Upper lobe of left lung (tissue), 6 donors: ENCODE measurements around the gene LHX2. TPM values are rescaled to one million over a fixed set of nuclear protein-coding genes. Genes with fewer than 3 reads are reported as not detected.
A peak's percentile ranks its signal among the peaks of the same experiment; 100 is the strongest.

ENCODE experiments used
- ATAC-seq, 2 donors: fragments of 200-7000 bp; cut with Tn5 transposase; one replicate each; pipeline ENCODE4 v1.9.1; 2022; ENCODE audit warnings: mild to moderate bottlenecking in 2 of 2, moderate library complexity in 2 of 2; ENCODE audit not compliant: low FRiP score in 2 of 2
- DNase-seq, 2 donors: peaks; one replicate each; pipeline ENCODE4 v3.0.0-alpha.2; 2019 to 2020
- H3K27ac ChIP-seq, 4 donors: fragments of 200-600 bp; sonication (generic); one replicate each; pipeline ENCODE4 v1.5.1; 2016 to 2019
- H3K27me3 ChIP-seq, 4 donors: fragments of 200-600 bp; sonication (generic); one replicate each; pipeline ENCODE4 v1.5.1; 2017 to 2019
- H3K36me3 ChIP-seq, 4 donors: fragments of 200-600 bp; sonication (generic); one replicate each; pipeline ENCODE4 v1.5.1; 2016 to 2019
- H3K4me1 ChIP-seq, 4 donors: fragments of 200-600 bp; sonication (generic); one replicate each; pipeline ENCODE4 v1.5.1; 2018 to 2019
- H3K4me3 ChIP-seq, 4 donors: fragments of 200-600 bp; sonication (generic); one replicate each; pipeline ENCODE4 v1.5.1; 2017 to 2019; ENCODE audit warnings: mild to moderate bottlenecking in 2 of 4, moderate library complexity in 1 of 4
- H3K9me3 ChIP-seq, 4 donors: fragments of 200-600 bp; sonication (generic); one replicate each; pipeline ENCODE4 v1.5.1; 2018 to 2019
- CTCF ChIP-seq, 6 experiments: fragments of 450-650 bp in 4 of 6; fragments of 200-600 bp in 2 of 6; sonication (generic) in 2 of 6; IDR thresholded peaks; one replicate each; pipeline ENCODE4 v1.5.1; 2016 to 2019; ENCODE audit warnings: antibody characterized with exemption in 6 of 6
- EP300 ChIP-seq, 4 donors: sonication (generic); formaldehyde crosslinking; IDR thresholded peaks; one replicate each; pipeline ENCODE4 v1.5.1; 2017; ENCODE audit warnings: antibody characterized with exemption in 4 of 4, control low read depth in 2 of 4
- POLR2A ChIP-seq, 4 donors: fragments of 450-650 bp; IDR thresholded peaks; one replicate each; pipeline ENCODE4 v1.5.1; 2016 to 2017; ENCODE audit warnings: antibody characterized with exemption in 4 of 4, mild to moderate bottlenecking in 2 of 4
- POLR2AphosphoS5 ChIP-seq, 2 donors: sonication (generic); formaldehyde crosslinking; IDR thresholded peaks; one replicate each; pipeline ENCODE4 v1.5.1; 2017; ENCODE audit warnings: antibody characterized with exemption in 2 of 2
- WGBS, 2 donors: methylation state at CpG; one replicate each; pipeline ENCODE4 v1.1.5; 2017 to 2018; 5-methylcytosine and 5-hydroxymethylcytosine counted together
- total RNA-seq, 6 donors: library from RNA; depleted of rRNA in 4 of 6; stranded (reverse); fragments of >200 nt in 4 of 6; gene quantifications; one replicate each; pipeline versions ENCODE4 v1.1.0 to v1.2.1, GENCODE V29; 2016 to 2021
- donor health status: DM: no; HTN: no; CAD: no; lungs with moderate emphysema.
- donor health status: DM: no; HTN: yes; CAD: no; lungs with severe emphysema.

The LHX2 gene, protein sequence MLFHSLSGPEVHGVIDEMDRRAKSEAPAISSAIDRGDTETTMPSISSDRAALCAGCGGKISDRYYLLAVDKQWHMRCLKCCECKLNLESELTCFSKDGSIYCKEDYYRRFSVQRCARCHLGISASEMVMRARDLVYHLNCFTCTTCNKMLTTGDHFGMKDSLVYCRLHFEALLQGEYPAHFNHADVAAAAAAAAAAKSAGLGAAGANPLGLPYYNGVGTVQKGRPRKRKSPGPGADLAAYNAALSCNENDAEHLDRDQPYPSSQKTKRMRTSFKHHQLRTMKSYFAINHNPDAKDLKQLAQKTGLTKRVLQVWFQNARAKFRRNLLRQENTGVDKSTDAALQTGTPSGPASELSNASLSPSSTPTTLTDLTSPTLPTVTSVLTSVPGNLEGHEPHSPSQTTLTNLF
- total RNA-seq: not detected

DNA sequence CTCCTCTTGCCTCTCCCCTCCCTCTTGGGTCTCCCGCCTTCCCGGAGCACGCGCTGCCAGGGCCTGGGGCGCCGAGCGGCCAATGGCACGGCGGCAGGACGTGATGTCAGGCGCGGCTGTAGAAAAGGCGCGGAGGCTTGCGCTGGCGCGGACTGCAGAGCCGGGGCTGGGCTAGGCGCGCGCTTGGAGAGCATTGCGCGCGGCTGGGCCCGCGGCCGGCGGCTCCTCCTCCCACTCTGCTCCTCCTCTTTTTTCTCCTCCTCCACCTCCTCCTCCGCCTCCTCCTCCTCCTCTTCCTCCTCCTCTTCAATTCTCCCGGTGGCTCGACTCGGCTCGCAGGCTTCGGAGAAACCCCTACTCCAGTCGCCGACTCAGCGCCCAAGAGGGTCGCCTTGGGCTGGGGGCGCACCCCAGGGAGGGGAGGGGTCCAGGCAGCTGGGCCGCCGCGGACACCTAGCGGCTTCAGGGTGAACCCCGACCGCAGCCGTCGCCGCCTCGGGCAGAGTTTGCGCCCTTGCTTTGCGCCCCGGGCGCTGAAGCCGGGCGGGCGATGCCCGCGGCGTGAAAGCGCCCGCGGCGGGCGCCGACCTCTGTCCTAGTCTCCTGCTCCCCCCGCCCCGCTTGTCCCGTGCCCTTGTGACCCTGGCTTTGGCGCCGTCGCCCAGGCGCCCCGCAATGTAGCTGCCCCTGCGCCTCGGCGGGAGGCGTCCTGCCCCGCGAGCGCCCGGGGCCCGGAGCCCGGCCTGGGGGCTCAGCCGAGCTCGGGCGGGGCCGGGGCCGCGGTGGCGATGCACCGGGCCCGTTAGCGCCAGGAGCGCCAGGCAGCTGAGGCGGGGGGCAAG is at the start of gene LHX2:
Gene LHX2, plus strand, starts transcription at position 309 of the 842 bp plus-strand sequence. CDS start 581 bp downstream, outside the sequence.
- no peaks in the 10 kb centered on the region for H3K9me3 ChIP-seq
- H3K4me3 ChIP-seq: peak within 1 kb of the TSS in 3 of 4 donors; percentile 19 to 35 (median 32)
- peaks cover 0 to 99% (median 69%) of the 10 kb centered on the region in 4 donors for H3K27me3 ChIP-seq
- TF ChIP-seq EP300 (IDR thresholded peaks at IDR 0.05) (no peak), POLR2A (IDR thresholded peaks at IDR 0.05) (no peak), CTCF (IDR thresholded peaks at IDR 0.05) (no peak), POLR2AphosphoS5 (IDR thresholded peaks at IDR 0.05) (no peak)
- no peak within 1 kb of the TSS for H3K27ac ChIP-seq
- H3K36me3 ChIP-seq: no peaks in the 10 kb centered on the region
- H3K4me1 ChIP-seq: peaks cover 47 to 69% (median 52%) of the 10 kb centered on the region in 4 donors
- peak in 1 of 2 donors; percentile 88 for DNase-seq
- WGBS, 2 donors: 6% methylated on average over 35 to 62 of the region's 95 CpGs
- ATAC-seq: peak in 1 of 2 donors; percentile 72

- H3K27me3 ChIP-seq: no peaks in the 10 kb centered on the region
- TF ChIP-seq EP300 (IDR thresholded peaks at IDR 0.05): no peak
- no peak for TF ChIP-seq POLR2AphosphoS5 (IDR thresholded peaks at IDR 0.05)
- TF ChIP-seq POLR2A (IDR thresholded peaks at IDR 0.05): no peak
- TF ChIP-seq CTCF (IDR thresholded peaks at IDR 0.05): no peak
- H3K4me1 ChIP-seq: no peaks in the 10 kb centered on the region
- DNase-seq (peak in 1 of 2 donors; percentile 32), ATAC-seq (no peak)
- WGBS, 2 donors: 55 to 58% methylated on average over 12 of the region's 12 CpGs
- H3K36me3 ChIP-seq: no peaks in the 10 kb centered on the region
- no peak overlapping the region for H3K4me3 ChIP-seq
- no peak overlapping the region for H3K27ac ChIP-seq
- H3K9me3 ChIP-seq: no peaks in the 10 kb centered on the region
Measured at GRCh38 chr9:123964761-123965160, 46.8 kb upstream of the LHX2 start.

GRCh38 chr9:123965801-123966686 is 45.5 kb upstream of the LHX2 start:
- no peak for DNase-seq
- WGBS, 2 donors: 54 to 55% methylated on average over 8 of the region's 8 CpGs
- Histone ChIP-seq H3K27me3 (no peaks in the 10 kb centered on the region), H3K27ac (no peak overlapping the region), H3K36me3 (no peaks in the 10 kb centered on the region), H3K4me3 (no peak overlapping the region), H3K9me3 (no peaks in the 10 kb centered on the region), H3K4me1 (no peaks in the 10 kb centered on the region)
- TF ChIP-seq CTCF (IDR thresholded peaks at IDR 0.05): no peak
- TF ChIP-seq POLR2AphosphoS5 (IDR thresholded peaks at IDR 0.05): no peak
- TF ChIP-seq EP300 (IDR thresholded peaks at IDR 0.05): no peak
- no peak for TF ChIP-seq POLR2A (IDR thresholded peaks at IDR 0.05)
- no peak for ATAC-seq

- DNase-seq (no peak), ATAC-seq (no peak)
- Histone ChIP-seq H3K27me3 (no peaks in the 10 kb centered on the region), H3K4me3 (no peak overlapping the region), H3K36me3 (no peaks in the 10 kb centered on the region), H3K27ac (no peak overlapping the region), H3K9me3 (no peaks in the 10 kb centered on the region), H3K4me1 (no peaks in the 10 kb centered on the region)
- TF ChIP-seq POLR2A (IDR thresholded peaks at IDR 0.05) (no peak), CTCF (IDR thresholded peaks at IDR 0.05) (no peak)
Measured at GRCh38 chr9:123967323-123967722, 44.2 kb upstream of the LHX2 start.
